HEK293 (cell line): ENCODE measurements around the gene MRPL43.
"Not testable (repeated sequence)": the region's sequence is repeated elsewhere in the genome, so short reads cannot be mapped to it uniquely, and the experiment has no call there.

ENCODE experiments used
- CTCF ChIA-PET: fragments of 350-600 bp; formaldehyde crosslinking; extraction: SDS; loops from one replicate; lab custom pipeline; 2021; ENCODE audit warnings: antibody characterized with exemption; lab: Yijun Ruan, JAX
- POLR2A ChIA-PET: fragments of 300-600 bp; formaldehyde crosslinking; extraction: SDS; loops from one replicate; lab custom pipeline; 2020; ENCODE audit warnings: antibody characterized with exemption, inconsistent platforms; lab: Yijun Ruan, JAX
- H3K27ac ChIP-seq: fragments of 200-500 bp; sonication (Bioruptor generic); 2 replicates; pipeline ENCODE4 v1.5.1; 2014; ENCODE audit warnings: low read depth, low read length, control low read depth, inconsistent platforms; ENCODE audit errors: extremely low read depth
- H3K36me3 ChIP-seq, 2 experiments: fragments of 200-500 bp in 1 of 2; sonication (Bioruptor generic) in 1 of 2; 1 replicate in 1 of 2; 2 replicates in 1 of 2; pipeline ENCODE4 v1.5.1; 2014 to 2017; ENCODE audit warnings: inconsistent platforms in 2 of 2, low read length in 2 of 2; ENCODE audit not compliant: control insufficient read depth in 2 of 2, insufficient read depth in 1 of 2
- H3K4me1 ChIP-seq: fragments of 200-500 bp; sonication (Bioruptor generic); 2 replicates; pipeline ENCODE4 v1.5.1; 2014; ENCODE audit warnings: mild to moderate bottlenecking, low read length, inconsistent platforms; ENCODE audit not compliant: control insufficient read depth, insufficient read depth
- H3K4me3 ChIP-seq: 2 replicates; pipeline ENCODE4 v1.5.1; 2011; ENCODE audit warnings: low read depth, mild to moderate bottlenecking, control low read depth, low read length, moderate library complexity
- H3K9me3 ChIP-seq: fragments of 200-500 bp; sonication (Bioruptor generic); 2 replicates; pipeline ENCODE4 v1.5.1; 2014; ENCODE audit warnings: low read depth, low read length, inconsistent platforms; ENCODE audit not compliant: control insufficient read depth, insufficient read depth
- GLIS2 ChIP-seq: fragments of 450-650 bp; formaldehyde crosslinking; IDR thresholded peaks from 2 replicates; pipeline ENCODE4 v1.5.1; 2016; ENCODE audit warnings: missing biosample characterization, missing genetic modification characterization
- KLF7 ChIP-seq: fragments of 450-650 bp; formaldehyde crosslinking; IDR thresholded peaks from 2 replicates; pipeline ENCODE4 v1.5.1; 2016; ENCODE audit warnings: missing biosample characterization, missing genetic modification characterization, borderline replicate concordance
- PRDM1 ChIP-seq: fragments of 450-650 bp; formaldehyde crosslinking; IDR thresholded peaks from 2 replicates; pipeline ENCODE4; 2016; ENCODE audit warnings: missing biosample characterization, missing genetic modification characterization
- ZNF133 ChIP-seq: fragments of 450-650 bp; formaldehyde crosslinking; IDR thresholded peaks from 2 replicates; pipeline ENCODE4 v1.5.1; 2016; ENCODE audit warnings: missing biosample characterization, missing genetic modification characterization
- ZNF274 ChIP-seq, 2 experiments: fragments of 200-500 bp in 1 of 2; fragments of 450-650 bp in 1 of 2; sonication (Bioruptor generic) in 1 of 2; formaldehyde crosslinking in 1 of 2; IDR thresholded peaks; 2 replicates each; pipeline versions ENCODE4 v1.5.1 to v1.6.1; 2014 to 2016; ENCODE audit warnings: borderline replicate concordance in 1 of 2, inconsistent platforms in 1 of 2, low read length in 1 of 2, missing biosample characterization in 1 of 2, missing genetic modification characterization in 1 of 2
- ZNF311 ChIP-seq: fragments of 450-650 bp; formaldehyde crosslinking; IDR thresholded peaks from 2 replicates; pipeline ENCODE4 v1.5.1; 2017; ENCODE audit warnings: missing biosample characterization, missing genetic modification characterization, borderline replicate concordance
- ZNF391 ChIP-seq: fragments of 450-650 bp; formaldehyde crosslinking; IDR thresholded peaks from 2 replicates; pipeline ENCODE4 v1.5.1; 2016; ENCODE audit warnings: low read depth, missing biosample characterization, missing genetic modification characterization, borderline replicate concordance
- ZNF530 ChIP-seq: fragments of 450-650 bp; formaldehyde crosslinking; IDR thresholded peaks from 2 replicates; pipeline ENCODE4 v1.5.1; 2016; ENCODE audit warnings: low read depth, missing biosample characterization, missing genetic modification characterization
- ZNF571 ChIP-seq: fragments of 450-650 bp; formaldehyde crosslinking; IDR thresholded peaks from 2 replicates; pipeline ENCODE4 v1.5.0; 2017; ENCODE audit warnings: missing biosample characterization, missing genetic modification characterization
- ZNF610 ChIP-seq: fragments of 450-650 bp; formaldehyde crosslinking; IDR thresholded peaks from 2 replicates; pipeline ENCODE4 v1.5.1; 2016; ENCODE audit warnings: missing biosample characterization, missing genetic modification characterization, borderline replicate concordance
- ZNF660 ChIP-seq: fragments of 450-650 bp; IDR thresholded peaks from 2 replicates; pipeline ENCODE4 v1.5.1; 2018; ENCODE audit warnings: missing biosample characterization, mild to moderate bottlenecking, missing genetic modification characterization
- ZNF747 ChIP-seq: fragments of 450-650 bp; formaldehyde crosslinking; IDR thresholded peaks from 2 replicates; pipeline ENCODE4 v1.5.1; 2016; ENCODE audit warnings: missing biosample characterization, missing genetic modification characterization
- ZSCAN23 ChIP-seq: fragments of 450-650 bp; formaldehyde crosslinking; IDR thresholded peaks from 2 replicates; pipeline ENCODE4 v1.5.1; 2016; ENCODE audit warnings: missing biosample characterization, missing genetic modification characterization
- TF ChIP-seq, protein P1 (sequence below): fragments of 450-650 bp; formaldehyde crosslinking; IDR thresholded peaks from 2 replicates; pipeline ENCODE4 v1.5.1; 2016; ENCODE audit warnings: missing biosample characterization, missing genetic modification characterization
- TF ChIP-seq, protein P2 (sequence below): fragments of 450-650 bp; formaldehyde crosslinking; IDR thresholded peaks from 2 replicates; pipeline ENCODE4 v1.5.0; 2017; ENCODE audit warnings: missing biosample characterization, missing genetic modification characterization, borderline replicate concordance
- TF ChIP-seq, protein P3 (sequence below): sonication (generic); formaldehyde crosslinking; IDR thresholded peaks from 2 replicates; pipeline ENCODE4 v1.8.1; 2022; ENCODE audit warnings: mild to moderate bottlenecking, moderate library complexity, missing genetic modification reagents
- TF ChIP-seq, protein P4 (sequence below): fragments of 450-650 bp; formaldehyde crosslinking; IDR thresholded peaks from 2 replicates; pipeline ENCODE4 v1.5.1; 2016; ENCODE audit warnings: missing biosample characterization, missing genetic modification characterization
- TF ChIP-seq, protein P5 (sequence below): fragments of 450-650 bp; formaldehyde crosslinking; optimal IDR thresholded peaks from 2 replicates; pipeline ENCODE3; 2016; ENCODE audit warnings: missing biosample characterization, mild to moderate bottlenecking, missing genetic modification characterization

The MRPL43 gene

GRCh38 chr10:101035916-101036702 is 48.8 kb upstream of the MRPL43 start:
- CTCF ChIA-PET, result interaction anchor here (1.7 to 2.7 kb wide), 3 partner anchors 18 to 60 kb away, joined by 9 to 17 read pairs (median 12); no protein-coding TSS in a partner anchor
- Histone ChIP-seq H3K27ac (no peak overlapping the region), H3K9me3 (no peaks in the 10 kb centered on the region), H3K36me3 (peaks cover 0 to 19% of the 10 kb centered on the region in 2 experiments; a peak in 1 of 3 replicates), H3K4me3 (no peak overlapping the region), H3K4me1 (peaks cover 18% of the 10 kb centered on the region)
- POLR2A ChIA-PET, result no interaction called here
- TF ChIP-seq ZNF610 (tag by site-specific recombination) (no peak), ZSCAN23 (tag by site-specific recombination) (no peak), KLF7 (tag by site-specific recombination) (no peak), GLIS2 (tag by site-specific recombination) (no peak), ZNF311 (no peak)
- TF ChIP-seq, protein P1, sequence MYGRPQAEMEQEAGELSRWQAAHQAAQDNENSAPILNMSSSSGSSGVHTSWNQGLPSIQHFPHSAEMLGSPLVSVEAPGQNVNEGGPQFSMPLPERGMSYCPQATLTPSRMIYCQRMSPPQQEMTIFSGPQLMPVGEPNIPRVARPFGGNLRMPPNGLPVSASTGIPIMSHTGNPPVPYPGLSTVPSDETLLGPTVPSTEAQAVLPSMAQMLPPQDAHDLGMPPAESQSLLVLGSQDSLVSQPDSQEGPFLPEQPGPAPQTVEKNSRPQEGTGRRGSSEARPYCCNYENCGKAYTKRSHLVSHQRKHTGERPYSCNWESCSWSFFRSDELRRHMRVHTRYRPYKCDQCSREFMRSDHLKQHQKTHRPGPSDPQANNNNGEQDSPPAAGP (tag by site-specific recombination), result no peak
- TF ChIP-seq, protein P2, sequence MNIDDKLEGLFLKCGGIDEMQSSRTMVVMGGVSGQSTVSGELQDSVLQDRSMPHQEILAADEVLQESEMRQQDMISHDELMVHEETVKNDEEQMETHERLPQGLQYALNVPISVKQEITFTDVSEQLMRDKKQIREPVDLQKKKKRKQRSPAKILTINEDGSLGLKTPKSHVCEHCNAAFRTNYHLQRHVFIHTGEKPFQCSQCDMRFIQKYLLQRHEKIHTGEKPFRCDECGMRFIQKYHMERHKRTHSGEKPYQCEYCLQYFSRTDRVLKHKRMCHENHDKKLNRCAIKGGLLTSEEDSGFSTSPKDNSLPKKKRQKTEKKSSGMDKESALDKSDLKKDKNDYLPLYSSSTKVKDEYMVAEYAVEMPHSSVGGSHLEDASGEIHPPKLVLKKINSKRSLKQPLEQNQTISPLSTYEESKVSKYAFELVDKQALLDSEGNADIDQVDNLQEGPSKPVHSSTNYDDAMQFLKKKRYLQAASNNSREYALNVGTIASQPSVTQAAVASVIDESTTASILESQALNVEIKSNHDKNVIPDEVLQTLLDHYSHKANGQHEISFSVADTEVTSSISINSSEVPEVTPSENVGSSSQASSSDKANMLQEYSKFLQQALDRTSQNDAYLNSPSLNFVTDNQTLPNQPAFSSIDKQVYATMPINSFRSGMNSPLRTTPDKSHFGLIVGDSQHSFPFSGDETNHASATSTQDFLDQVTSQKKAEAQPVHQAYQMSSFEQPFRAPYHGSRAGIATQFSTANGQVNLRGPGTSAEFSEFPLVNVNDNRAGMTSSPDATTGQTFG (tag by site-specific recombination), result no peak

- Histone ChIP-seq H3K9me3 (no peaks in the 10 kb centered on the region), H3K4me3 (no peak overlapping the region), H3K36me3 (peaks cover 0 to 19% of the 10 kb centered on the region in 2 experiments; a peak in 1 of 3 replicates)
- POLR2A ChIA-PET, result interaction anchor here (0.9 kb wide), 1 partner anchor 500 kb away, joined by 4 read pairs; the partner anchor contains the start of gene HIF1AN
- TF ChIP-seq ZNF660 (tag by site-specific recombination), result no peak
- TF ChIP-seq ZNF274 (IDR thresholded peaks at IDR 0.05; ENCODE audit: low read length), result no peak
- TF ChIP-seq ZNF274 (tag by site-specific recombination; IDR thresholded peaks at IDR 0.05; ENCODE audit: borderline replicate concordance), result no peak
- TF ChIP-seq PRDM1, result no peak
- TF ChIP-seq ZNF571 (tag by site-specific recombination), result no peak
- no peak for TF ChIP-seq ZNF530 (tag by site-specific recombination)
- TF ChIP-seq, protein P3, sequence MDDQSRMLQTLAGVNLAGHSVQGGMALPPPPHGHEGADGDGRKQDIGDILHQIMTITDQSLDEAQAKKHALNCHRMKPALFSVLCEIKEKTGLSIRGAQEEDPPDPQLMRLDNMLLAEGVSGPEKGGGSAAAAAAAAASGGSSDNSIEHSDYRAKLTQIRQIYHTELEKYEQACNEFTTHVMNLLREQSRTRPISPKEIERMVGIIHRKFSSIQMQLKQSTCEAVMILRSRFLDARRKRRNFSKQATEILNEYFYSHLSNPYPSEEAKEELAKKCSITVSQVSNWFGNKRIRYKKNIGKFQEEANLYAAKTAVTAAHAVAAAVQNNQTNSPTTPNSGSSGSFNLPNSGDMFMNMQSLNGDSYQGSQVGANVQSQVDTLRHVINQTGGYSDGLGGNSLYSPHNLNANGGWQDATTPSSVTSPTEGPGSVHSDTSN, result no peak
- no peak for TF ChIP-seq ZNF391 (tag by site-specific recombination)
- no peak for TF ChIP-seq ZNF747 (tag by site-specific recombination)
- TF ChIP-seq, protein P4, sequence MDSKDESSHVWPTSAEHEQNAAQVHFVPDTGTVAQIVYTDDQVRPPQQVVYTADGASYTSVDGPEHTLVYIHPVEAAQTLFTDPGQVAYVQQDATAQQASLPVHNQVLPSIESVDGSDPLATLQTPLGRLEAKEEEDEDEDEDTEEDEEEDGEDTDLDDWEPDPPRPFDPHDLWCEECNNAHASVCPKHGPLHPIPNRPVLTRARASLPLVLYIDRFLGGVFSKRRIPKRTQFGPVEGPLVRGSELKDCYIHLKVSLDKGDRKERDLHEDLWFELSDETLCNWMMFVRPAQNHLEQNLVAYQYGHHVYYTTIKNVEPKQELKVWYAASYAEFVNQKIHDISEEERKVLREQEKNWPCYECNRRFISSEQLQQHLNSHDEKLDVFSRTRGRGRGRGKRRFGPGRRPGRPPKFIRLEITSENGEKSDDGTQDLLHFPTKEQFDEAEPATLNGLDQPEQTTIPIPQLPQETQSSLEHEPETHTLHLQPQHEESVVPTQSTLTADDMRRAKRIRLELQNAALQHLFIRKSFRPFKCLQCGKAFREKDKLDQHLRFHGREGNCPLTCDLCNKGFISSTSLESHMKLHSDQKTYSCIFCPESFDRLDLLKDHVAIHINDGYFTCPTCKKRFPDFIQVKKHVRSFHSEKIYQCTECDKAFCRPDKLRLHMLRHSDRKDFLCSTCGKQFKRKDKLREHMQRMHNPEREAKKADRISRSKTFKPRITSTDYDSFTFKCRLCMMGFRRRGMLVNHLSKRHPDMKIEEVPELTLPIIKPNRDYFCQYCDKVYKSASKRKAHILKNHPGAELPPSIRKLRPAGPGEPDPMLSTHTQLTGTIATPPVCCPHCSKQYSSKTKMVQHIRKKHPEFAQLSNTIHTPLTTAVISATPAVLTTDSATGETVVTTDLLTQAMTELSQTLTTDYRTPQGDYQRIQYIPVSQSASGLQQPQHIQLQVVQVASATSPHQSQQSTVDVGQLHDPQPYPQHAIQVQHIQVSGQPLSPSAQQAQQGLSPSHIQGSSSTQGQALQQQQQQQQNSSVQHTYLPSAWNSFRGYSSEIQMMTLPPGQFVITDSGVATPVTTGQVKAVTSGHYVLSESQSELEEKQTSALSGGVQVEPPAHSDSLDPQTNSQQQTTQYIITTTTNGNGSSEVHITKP (tag by site-specific recombination), result no peak
- TF ChIP-seq ZNF133 (tag by site-specific recombination), result no peak
- TF ChIP-seq, protein P5, sequence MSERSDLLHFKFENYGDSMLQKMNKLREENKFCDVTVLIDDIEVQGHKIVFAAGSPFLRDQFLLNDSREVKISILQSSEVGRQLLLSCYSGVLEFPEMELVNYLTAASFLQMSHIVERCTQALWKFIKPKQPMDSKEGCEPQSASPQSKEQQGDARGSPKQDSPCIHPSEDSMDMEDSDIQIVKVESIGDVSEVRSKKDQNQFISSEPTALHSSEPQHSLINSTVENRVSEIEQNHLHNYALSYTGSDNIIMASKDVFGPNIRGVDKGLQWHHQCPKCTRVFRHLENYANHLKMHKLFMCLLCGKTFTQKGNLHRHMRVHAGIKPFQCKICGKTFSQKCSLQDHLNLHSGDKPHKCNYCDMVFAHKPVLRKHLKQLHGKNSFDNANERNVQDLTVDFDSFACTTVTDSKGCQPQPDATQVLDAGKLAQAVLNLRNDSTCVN (tag by site-specific recombination), result no peak
- TF ChIP-seq, all 188 proteins: peak for 0
- CTCF ChIA-PET, result interaction anchor here (1.0 to 2.7 kb wide), 5 partner anchors 17 to 60 kb away, joined by 3 to 17 read pairs (median 9); no protein-coding TSS in a partner anchor
- Histone ChIP-seq H3K27ac (no peak overlapping the region), H3K4me1 (peaks cover 18% of the 10 kb centered on the region)
Observed at GRCh38 chr10:101035314-101035713, 48.0 kb upstream of the MRPL43 start.

- H3K4me1 ChIP-seq, result peaks cover 18% of the 10 kb centered on the region
- H3K36me3 ChIP-seq, result peaks cover 0 to 19% of the 10 kb centered on the region in 2 experiments; a peak in 1 of 3 replicates
- H3K9me3 ChIP-seq, H3K4me3 ChIP-seq, H3K27ac ChIP-seq: not testable (repeated sequence)
- ChIA-PET CTCF (interaction anchor here (1.0 to 2.7 kb wide), 4 partner anchors 16 to 40 kb away, joined by 3 to 17 read pairs (median 8); no protein-coding TSS in a partner anchor), POLR2A (interaction anchor here (0.5 kb wide), 1 partner anchor 455 kb away, joined by 3 read pairs; no protein-coding TSS in a partner anchor)
Observed at GRCh38 chr10:101034404-101034803, 47.1 kb upstream of the MRPL43 start.
